HG03095 (cell line): ENCODE results near the gene GGTLC3.
A peak's percentile ranks its signal among the peaks of the same experiment; 100 is the strongest.
"Not testable (repeated sequence)": the region's sequence is repeated elsewhere in the genome, so short reads cannot be mapped to it uniquely, and the experiment has no call there.

Experiments used
- ATAC-seq: cut with Tn5 transposase; IDR thresholded peaks from one replicate; pipeline ENCODE4 v1.9.1; 2021; ENCODE audit warnings: moderate library complexity; ENCODE audit not compliant: unreplicated experiment

Gene GGTLC3

DNA sequence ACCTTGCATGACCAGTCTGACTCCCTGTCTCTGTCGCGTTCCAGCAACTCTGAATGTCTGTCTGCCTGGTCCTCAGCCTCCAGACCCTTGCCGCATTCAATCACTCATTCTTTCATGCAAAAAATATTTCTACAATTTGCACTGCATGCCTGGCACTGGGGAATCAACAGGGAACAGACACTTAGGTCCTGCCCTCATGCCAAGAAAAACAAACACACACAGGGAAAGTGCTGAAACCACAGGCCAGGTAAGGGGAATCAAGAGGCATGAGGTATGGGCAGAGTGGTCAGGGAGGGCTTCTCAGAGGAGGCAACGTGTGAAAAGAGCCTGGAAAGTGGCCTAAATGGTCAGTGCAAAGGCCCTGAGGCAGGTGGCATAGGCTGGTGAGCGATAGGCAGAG, at the start of gene GGTLC3:
TSS of gene GGTLC3 (minus strand) at position 101 of the 400 bp plus-strand sequence. CDS start 264 bp downstream, outside the sequence.
- ATAC-seq: not testable (repeated sequence)

DNA sequence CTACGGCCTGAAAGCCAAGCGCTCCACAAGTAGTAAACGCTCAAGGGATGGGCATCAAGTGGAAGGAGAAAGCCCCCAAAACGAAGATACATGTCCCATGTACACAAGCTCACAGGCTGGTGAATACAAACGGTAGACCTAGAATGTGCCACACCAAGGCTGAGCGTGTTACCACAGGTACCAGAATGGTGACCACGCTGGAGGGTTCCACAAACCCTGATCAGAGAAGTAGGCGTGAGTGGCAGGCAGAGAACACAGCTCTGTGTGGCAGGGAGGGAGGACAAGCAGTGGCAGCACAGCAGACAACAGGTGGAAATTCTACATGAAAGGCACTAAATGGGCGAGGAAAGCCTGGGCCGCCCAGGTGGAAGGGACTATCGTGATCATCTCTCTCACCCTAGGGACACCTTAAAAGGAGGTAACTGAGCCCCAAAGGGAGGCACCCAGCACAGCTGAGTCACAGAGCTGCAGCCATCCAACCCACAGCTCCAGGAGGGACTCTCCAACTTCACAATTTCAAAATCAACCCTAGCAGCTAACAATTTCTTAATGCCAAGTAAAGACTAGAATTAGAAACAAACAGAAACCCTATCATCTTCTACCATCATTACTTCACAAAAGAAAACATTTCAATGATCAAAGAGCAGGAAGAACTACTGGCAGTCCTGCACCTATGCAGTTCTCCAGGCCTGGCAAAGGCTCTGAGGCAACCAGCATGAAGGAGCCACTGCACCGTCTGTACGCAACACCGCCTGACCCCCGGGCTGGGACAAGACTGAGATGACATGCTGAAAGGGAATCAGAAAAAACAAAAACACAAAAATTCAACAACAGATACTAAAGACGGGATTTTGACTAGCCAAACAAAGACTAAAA, 42.4 kb upstream of the GGTLC3 start:
- ATAC-seq: not testable (repeated sequence)

DNA sequence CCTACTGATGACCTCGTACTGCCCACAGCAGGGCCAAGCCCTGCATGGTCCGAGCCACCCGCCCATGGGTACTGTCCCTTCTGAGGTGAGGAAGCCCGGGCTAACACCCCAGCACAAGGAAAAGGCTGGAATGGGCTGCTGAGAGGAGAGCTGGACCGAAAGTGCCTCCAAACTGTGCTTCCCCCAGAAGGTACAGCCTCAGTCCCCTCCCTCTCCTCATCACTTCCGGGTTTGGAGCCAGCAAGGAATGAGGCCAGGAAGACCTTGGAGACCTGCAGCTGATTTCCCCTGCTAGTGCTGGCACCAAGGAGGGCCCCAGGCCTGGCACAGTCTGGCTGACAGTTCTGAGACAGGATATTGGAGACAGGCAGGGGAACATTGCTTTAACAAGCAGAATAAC, 41.0 kb upstream of the GGTLC3 start:
- ATAC-seq: not testable (repeated sequence)

DNA sequence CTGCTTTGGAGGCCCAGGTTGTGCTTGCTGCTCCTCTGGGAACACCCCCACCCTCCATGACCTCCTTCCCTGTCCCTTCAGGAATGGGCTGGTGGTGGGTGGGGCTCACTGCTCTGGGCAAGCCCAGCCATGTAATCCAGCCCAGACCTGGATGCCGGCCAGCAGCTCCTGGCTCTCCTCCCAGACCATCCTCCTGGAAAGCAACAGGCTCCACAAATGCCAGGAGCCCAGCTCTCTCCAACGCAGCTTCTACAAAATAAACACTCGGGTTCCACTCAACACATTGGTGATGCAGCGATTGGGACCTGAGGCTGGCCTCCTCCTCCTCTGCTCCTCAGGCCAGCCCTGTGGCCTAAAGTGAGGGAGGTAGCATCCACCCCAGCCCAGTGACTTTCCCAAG, 40.6 kb upstream of the GGTLC3 start:
- not testable (repeated sequence) for ATAC-seq

DNA sequence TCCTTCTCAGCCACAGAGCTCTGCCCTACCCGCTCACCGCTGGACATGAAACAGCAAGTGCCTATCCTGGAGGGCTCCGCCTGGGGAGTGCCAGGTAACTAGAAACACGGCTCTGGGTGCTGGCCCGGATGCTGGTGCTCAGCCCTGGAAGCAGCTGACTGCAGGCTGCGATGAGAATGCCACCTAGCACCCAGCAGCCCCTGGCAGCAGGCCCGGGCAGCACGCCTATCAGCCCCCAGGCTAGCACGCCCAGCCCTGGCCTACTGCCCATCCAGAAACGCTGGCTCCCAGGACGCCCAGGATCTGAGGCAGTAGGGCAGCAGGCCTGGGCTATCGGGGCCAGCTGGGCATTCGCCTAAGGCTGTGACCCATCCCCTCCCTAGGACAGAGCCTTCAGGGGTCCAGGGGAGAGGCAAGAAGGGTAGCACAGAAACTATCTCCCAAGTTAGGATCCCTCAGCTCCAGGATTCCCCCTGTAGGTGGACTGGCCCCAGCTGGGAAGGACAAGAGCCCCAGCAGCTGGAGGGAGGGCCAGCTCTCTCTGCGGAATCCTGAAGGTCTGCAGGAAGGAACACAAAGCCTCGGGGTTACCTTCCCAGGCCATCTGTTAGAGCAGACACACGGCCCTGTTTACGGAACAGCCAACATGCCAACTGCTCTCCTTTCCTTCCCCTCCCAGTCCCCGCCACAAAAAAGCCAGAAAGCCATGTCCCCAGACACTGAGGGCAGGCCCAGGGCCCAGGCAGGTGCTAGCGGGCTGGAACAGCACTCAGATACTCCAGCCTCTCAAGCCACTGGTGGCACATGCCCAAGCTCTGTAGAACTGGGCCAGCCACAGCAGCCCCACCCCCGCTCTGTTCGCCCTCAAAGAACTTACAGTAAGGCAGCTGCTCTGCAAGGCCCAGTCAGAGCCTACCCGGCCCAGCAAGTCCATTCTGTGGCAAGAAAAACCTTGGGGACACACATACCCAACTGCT, 36.6 kb upstream of the GGTLC3 start:
- ATAC-seq: not testable (repeated sequence)

DNA sequence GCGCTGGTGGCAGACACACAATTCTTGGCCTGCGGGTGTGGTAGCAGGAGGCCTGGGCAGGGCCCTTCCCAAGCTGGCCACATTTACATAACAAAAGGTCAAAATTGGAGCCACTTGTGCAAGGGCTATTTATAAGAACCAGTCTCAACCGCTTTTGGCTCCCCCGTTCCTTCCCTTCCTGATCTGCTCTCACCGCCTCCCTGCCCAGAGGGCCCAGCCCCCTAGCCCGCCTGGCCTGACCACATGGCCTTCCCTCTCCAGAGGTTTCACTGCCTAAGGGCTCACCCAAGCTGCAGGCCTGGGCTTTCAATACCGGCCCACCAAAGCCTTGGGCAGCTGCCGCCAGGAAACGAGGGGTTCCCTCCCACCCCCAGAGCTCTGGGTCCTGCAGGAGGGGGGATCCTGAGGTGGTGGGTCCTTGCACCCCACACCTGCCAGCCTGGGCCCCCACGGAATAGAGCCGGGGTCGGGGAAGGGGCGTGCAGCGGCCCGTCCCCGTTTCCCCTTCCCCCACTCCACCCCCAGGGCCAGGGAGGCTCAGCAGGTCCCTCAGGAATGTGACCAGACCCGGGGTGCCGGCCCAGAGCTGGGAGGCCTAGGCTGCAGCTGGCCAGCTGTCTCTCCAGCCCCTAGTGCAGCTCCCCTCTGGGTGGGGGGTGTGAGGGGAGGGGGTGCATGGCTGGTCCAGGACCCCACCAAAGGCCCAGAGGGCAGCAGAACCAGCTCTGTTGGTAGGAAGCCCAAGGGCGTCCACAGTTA, 35.1 kb upstream of the GGTLC3 start:
- not testable (repeated sequence) for ATAC-seq

DNA sequence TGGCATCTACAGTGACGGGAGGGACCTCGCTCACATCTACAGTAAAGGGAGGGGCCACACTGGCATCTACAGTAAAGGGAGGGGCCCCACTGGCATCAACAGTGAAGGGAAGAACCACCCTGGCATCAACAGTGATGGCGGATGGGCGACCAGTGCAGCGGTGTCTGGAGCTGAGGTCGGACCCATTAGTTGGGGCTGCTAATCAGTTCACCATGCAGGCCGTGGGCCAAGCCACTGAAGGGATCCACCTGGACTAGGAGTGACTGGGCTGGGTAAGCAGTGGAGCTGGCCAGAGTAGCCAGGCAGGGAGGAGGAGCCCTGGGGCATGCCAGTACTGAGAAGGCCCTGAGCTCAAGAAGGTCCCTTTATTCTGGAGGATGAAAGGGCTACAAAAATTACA, 33.1 kb upstream of the GGTLC3 start:
- ATAC-seq: not testable (repeated sequence)

DNA sequence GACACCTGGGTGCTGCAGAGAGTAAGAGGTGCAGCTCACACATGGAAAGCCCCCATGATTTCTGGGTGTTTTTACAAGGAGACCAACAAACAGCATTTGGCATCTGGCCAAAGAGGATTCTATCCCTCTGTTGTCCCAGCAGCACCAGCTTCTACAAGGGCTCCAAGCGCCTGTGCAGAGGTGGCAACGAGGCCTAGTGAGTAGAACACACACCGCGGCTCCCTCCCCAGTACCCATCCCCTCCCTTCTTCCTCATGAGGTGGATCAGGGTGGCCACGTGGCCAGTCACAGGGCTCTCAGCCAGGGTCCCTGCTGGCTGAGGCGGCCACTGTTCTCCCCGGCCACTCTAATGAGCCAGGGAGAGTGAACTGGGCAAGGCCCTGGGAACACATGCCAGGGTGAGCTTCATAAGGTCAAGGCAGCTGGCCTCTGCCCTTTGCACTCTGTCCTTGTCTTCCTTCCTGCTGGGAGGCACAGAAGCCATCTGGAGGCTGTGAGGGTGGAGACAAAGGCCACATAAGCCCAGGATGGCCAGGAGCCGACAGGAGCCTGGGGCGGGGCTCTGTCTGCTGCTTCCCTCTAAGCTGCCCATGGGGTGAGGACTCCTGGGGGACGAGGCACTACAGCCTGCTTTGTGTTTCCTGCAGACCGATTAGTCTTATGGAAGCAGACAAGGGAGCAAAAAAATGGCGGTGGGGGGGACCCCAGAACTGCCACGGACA, 31.7 kb upstream of the GGTLC3 start:
- not testable (repeated sequence) for ATAC-seq

DNA sequence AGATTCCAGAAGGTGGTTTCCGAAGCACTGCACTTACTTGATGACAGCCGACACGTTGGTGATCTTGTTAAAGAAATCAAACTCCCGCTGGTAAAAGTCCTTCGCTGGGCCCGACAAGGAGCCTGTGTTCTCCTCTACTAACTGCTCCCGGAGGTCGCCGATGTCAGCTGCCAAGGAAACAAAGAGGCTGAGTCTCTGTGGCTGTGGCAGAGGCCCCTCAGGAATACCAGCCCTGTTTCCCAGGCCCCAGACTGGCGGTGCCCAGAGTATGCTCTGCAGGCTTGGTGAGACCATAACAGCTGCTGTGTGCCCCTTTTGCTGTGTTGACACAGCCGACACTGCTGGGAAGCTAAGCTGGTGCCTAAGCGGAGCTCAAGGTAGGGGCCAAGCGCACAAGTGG, 26.7 kb upstream of the GGTLC3 start:
- not testable (repeated sequence) for ATAC-seq

DNA sequence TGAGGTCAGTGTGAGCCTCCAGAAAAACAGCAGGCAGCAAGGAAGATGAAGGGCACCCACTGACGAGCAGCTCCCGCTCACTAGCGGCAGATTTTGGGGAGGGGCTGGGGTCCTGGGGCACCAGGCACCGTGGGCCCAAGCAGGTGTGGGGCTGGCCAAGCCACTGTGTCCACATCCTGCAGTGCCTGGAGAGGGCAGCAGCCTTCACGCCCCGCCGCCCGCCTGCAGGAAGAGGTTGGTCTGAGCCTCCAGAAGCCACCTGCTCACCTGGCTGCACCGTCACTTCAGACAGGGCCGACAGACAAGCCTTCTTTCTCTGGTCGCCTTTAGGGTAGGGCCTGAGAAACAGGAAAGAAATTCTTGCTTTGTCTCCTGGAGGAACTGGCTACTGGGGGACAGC, 25.4 kb upstream of the GGTLC3 start:
- ATAC-seq: not testable (repeated sequence)

DNA sequence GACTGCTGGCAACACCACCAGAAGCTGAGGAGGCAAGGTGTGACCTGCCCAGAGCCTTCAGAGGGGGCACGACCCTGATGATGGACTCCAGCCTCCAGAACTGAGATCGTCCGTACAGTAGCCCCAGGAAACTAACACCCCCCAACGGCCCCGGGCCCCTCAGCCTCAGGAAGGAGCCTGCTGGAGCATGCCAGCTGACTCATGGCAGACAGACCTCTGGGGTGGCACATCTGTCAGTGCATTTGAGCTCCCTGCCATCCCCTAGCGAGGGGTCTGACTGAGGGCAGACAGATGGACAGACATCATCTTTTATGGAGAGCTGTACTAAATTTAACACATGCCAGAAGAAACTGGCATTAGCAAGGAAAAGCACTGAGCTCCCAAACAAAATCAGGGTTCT, 22.0 kb upstream of the GGTLC3 start:
- ATAC-seq: not testable (repeated sequence)

DNA sequence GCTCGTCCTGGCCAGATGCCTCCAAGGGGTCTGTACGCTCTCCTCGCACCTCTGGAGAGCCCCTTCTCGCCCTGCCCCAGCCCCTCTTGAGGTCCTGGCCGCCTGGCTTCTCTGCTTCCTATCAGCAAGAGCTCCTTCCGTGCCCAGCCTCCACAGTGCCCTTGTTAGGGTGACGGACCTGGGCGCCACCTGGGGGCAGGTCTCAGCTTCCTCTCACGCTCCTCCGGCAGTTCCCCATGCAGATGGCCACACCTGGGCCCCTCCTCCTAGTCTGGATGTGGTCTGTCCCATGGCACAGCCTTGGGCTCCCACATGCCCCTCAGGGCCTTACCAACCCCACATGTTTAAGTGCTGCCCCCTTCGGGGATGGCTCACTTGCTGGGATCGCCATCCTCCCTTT, 16.4 kb upstream of the GGTLC3 start:
- ATAC-seq: not testable (repeated sequence)

DNA sequence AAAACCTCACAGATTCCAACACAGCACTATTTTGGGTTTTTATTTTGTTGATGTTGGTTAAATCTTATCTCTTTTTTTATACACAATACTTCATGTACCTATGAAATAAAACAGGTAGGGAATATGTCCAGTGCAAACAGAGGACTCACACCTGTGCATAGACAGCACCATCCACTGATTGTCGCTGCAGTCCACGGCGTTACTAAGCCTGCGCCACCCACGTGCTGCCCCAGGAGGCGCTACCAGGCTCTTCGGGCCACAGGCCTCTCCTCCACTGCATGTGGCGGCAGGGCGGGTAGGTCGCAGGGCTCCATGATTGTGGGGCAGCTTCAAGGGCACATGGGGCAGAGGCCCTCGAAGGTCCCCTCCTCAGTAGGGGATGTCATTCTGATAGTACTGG, 15.7 kb upstream of the GGTLC3 start:
- not testable (repeated sequence) for ATAC-seq

DNA sequence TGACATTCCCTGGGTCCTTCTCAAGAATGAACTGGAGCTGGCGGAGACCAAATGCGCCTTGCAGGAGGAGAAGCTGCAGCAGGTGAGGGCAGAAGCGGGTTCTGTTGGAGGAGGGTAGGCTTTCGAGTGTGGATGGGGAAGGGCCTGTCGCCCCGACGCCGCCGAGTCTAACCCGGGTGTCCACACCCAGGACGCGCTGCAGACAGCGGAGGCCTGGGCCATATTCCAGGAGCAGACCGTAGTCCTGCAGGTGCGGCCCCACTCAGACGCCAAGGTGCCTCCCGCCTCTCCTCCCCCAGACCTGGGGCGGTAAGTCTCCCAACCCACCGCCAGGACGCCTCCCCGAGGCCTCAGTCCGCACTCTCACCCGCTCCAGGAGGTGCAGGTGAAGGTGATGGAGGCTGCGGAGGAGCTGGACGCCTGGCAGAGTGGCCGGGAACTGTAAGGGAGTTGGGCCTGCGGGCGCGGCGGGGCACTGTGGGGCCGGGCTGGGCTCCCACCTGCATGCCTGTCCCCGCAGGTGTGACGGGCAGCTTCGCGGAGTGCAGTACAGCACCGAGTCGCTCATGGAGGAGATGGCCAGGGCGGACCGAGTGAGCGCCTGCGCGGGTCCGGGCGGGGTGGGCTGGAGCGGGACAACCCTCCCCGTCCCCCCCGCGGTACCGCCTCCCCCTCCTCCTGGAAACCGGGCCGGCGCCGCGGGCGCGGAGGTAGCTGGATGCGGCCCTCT, 11.6 kb upstream of the GGTLC3 start:
- peak; percentile 3 for ATAC-seq

DNA sequence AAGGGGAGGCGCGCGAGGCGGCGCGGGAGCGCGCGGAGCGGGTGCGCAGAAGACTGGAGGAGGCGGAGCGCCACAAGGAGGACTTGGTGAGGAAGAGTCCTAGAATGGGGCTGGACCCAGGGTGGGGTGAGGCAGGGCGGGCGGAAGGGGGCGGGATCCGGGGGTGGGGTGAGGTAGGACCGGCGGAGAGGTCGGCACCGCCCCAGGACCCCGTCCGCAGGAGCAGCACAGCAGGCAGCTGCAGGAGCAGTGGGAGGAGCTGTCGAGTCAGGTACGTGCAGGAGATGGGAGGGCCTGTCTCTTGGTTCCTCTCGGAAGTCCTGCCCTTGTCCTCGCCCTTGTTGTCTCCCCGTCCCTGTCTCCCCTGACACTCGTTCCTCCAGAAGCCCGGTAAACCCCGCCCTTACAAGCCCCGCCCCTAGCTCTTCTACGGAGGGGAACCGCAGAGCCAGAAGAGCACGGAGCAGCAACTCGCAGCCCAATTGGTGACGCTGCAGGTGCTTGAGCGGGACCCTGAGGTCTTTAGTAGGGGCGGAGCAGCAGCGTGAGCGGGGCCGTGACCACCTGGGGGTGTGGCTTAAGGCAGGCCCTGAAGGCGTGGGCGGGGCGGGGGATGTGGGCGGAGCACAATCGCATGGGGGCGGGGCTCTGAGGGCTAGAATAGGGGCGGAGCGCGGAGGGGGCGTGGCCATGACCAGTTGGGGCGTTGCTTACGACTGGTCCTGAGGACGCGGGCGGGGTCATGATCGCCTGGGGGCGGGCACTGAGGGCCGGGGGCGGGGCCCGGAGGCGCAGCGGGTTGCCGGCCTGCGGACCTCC, 10.8 kb upstream of the GGTLC3 start:
- ATAC-seq: peak; percentile 74

DNA sequence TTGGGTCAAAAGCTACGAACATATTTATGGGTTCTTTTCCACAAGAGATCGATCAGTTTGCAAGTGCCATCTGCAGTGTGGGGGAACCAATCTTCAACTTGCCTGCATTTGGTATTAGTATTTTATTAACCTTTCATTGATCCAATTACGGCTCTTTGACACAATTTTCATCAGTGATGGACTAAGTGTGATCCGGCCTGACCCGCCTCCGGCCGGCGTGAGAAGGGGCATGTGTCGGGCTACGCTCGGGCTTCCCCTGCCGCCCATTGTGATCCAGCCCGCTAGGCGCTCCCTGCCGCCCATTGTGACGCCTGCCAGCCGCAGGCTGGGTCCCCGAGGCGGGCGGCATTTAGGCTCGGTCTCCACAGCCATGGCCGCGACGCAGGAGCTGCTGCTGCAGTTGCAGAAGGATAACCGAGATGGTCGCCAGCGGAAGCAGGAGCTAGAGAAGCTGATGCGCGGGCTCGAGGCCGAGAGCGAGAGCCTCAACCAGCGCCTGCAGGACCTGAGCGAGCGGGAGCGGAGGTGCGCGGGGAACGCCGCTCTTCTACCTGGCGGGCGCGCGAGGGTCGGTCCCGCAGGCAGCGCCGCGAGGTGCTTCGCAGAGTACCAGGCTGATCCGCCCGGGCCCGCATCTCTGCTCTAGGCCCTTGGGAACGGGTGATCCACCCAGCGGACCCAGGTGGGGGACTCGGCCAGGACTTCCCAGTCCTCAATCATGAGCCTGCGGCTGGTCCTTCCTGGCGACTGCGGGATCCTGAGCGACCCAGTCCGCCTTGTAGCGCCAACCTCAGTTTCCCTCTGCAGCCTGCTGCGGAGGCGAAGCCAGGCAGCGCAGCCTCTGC, 10.0 kb upstream of the GGTLC3 start, which contains the start of gene TMEM191B:
TSS of gene TMEM191B (plus strand) at position 51 of the 845 bp plus-strand sequence. CDS start at position 230, 179 bp downstream.
- ATAC-seq: peak; percentile 14

DNA sequence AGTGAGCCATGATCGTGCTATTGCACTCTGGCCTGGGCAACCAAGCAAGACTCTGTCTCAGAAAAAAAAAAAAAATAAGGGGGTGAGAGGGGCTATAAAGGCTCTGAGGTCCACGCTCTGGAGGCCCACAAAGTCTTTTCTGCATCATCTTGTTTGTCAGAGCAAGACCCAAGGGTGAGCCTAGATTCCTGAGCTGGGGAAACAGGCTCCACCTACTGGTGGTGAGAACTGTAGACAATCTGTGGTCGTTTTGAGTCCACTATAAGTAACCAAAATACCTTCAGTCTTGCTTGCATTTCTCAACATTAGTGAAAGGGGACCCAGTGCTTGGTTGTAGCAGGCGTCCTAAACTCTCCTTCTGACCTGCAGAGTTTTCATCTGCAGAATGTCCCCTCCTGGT, 5.4 kb upstream of the GGTLC3 start:
- ATAC-seq: not testable (repeated sequence)
